Transverse colon (tissue), 4 donors: ENCODE data around the gene RUNX1. TPM values are rescaled to one million over a fixed set of nuclear protein-coding genes. Genes with fewer than 3 reads are reported as not detected.

ENCODE experiments used
- DNase-seq: peaks from one replicate; pipeline ENCODE4 v3.0.0-alpha.2; 2019
- H3K27ac ChIP-seq, 4 donors: fragments of 200-600 bp; sonication (generic); 2 replicates each; pipeline ENCODE4 v1.5.1; 2016 to 2018; ENCODE audit warnings: inconsistent platforms in 4 of 4
- H3K27me3 ChIP-seq: fragments of 200-600 bp; sonication (generic); 2 replicates; pipeline ENCODE4 v1.5.1; 2017; ENCODE audit warnings: inconsistent platforms
- H3K36me3 ChIP-seq, 4 donors: fragments of 200-600 bp; sonication (generic); 2 replicates each; pipeline ENCODE4 v1.5.1; 2017 to 2019; ENCODE audit warnings: inconsistent platforms in 4 of 4
- H3K4me1 ChIP-seq, 4 donors: fragments of 200-600 bp; sonication (generic); 2 replicates each; pipeline ENCODE4 v1.5.1; 2017 to 2020; ENCODE audit warnings: inconsistent platforms in 4 of 4
- H3K4me3 ChIP-seq, 4 donors: fragments of 200-600 bp; sonication (generic); 1 replicate in 1 of 4; 2 replicates in 3 of 4; pipeline versions ENCODE4 v1.5.1 to v1.6.1; 2017 to 2019; ENCODE audit warnings: inconsistent platforms in 4 of 4
- H3K9me3 ChIP-seq, 2 donors: fragments of 200-600 bp; sonication (generic); 2 replicates each; pipeline ENCODE4 v1.5.1; 2017 to 2019; ENCODE audit warnings: inconsistent platforms in 2 of 2
- CTCF ChIP-seq, 5 experiments: fragments of 200-600 bp in 3 of 5; fragments of 450-650 bp in 2 of 5; sonication (generic) in 3 of 5; IDR thresholded peaks; 1 replicate in 2 of 5; 2 replicates in 3 of 5; pipeline ENCODE4 v1.5.1; 2016 to 2017; ENCODE audit warnings: antibody characterized with exemption in 5 of 5, inconsistent platforms in 3 of 5, mild to moderate bottlenecking in 2 of 5, moderate library complexity in 1 of 5
- EP300 ChIP-seq: sonication (generic); formaldehyde crosslinking; IDR thresholded peaks from one replicate; pipeline ENCODE4 v1.6.1; 2017; ENCODE audit warnings: antibody characterized with exemption, low read depth
- POLR2A ChIP-seq: fragments of 450-650 bp; IDR thresholded peaks from one replicate; pipeline ENCODE4 v1.6.1; 2016; ENCODE audit warnings: antibody characterized with exemption, mild to moderate bottlenecking, moderate library complexity
- POLR2AphosphoS5 ChIP-seq, 3 donors: sonication (generic); formaldehyde crosslinking; IDR thresholded peaks; one replicate each; pipeline ENCODE4 v1.6.1; 2016; ENCODE audit warnings: antibody characterized with exemption in 3 of 3
- WGBS, 2 donors: methylation state at CpG; one replicate each; pipeline ENCODE4 v1.1.5; 2018; ENCODE audit warnings: low coverage in 1 of 2; 5-methylcytosine and 5-hydroxymethylcytosine counted together
- in situ Hi-C, 4 donors: fragments of 200-750 bp; cut with MboI; loops; one replicate each; pipeline versions ENCODE4 v1.15.0 to v1.15.1; 2017; ENCODE audit warnings: low sequenced_read_pairs in 3 of 4, low pct_ligation_motif_present in 1 of 4, low pct_unique_long_range_greater_than_20kb in 1 of 4
- intact Hi-C: fragments of 100-400 bp; cut with DNase I; formaldehyde crosslinking; loops from one replicate; pipeline ENCODE4 v1.15.1; 2023; ENCODE audit warnings: low total_unique reads
- total RNA-seq, 4 donors: library from RNA; depleted of rRNA; stranded (reverse); fragments of >200 nt; gene quantifications; one replicate each; pipeline ENCODE4 v1.1.0, GENCODE V29; 2016

Gene RUNX1
- total RNA-seq, 4 donors from 2014 or later: 8.3 to 60.1 (median 34.7) TPM

GRCh38 chr21:34821717-34822116 lies 227.4 kb downstream of the RUNX1 start:
- DNase-seq: no peak
- intact Hi-C loops: no loop called here
- TF ChIP-seq POLR2AphosphoS5 (IDR thresholded peaks at IDR 0.05) (no peak), POLR2A (no peak), CTCF (IDR thresholded peaks at IDR 0.05) (no peak), EP300 (no peak)
- H3K27me3 ChIP-seq: no peaks in the 10 kb centered on the region
- no peaks in the 10 kb centered on the region for H3K9me3 ChIP-seq
- peaks cover 0 to under 1% (median 0%) of the 10 kb centered on the region in 4 donors for H3K36me3 ChIP-seq
- in situ Hi-C loops: no loop called here
- no peak overlapping the region for H3K4me3 ChIP-seq
- 87 to 90% methylated on average over 6 to 7 of the region's 7 CpGs for whole genome bisulfite sequencing, 2 donors
- peaks cover 0 to 30% (median 20%) of the 10 kb centered on the region in 4 donors for H3K4me1 ChIP-seq
- peak overlapping the region in 1 of 4 donors; percentile 19 for H3K27ac ChIP-seq

- WGBS, 2 donors: 40 to 87% methylated on average over 1 to 9 of the region's 9 CpGs
- Histone ChIP-seq H3K27me3 (no peaks in the 10 kb centered on the region), H3K4me1 (peaks cover 0 to 30% (median 20%) of the 10 kb centered on the region in 4 donors), H3K9me3 (no peaks in the 10 kb centered on the region), H3K4me3 (no peak overlapping the region), H3K36me3 (no peaks in the 10 kb centered on the region), H3K27ac (no peak overlapping the region)
- TF ChIP-seq CTCF (IDR thresholded peaks at IDR 0.05): no peak
- TF ChIP-seq POLR2A: no peak
- TF ChIP-seq EP300: no peak
- TF ChIP-seq POLR2AphosphoS5 (IDR thresholded peaks at IDR 0.05): no peak
- in situ Hi-C loops (no loop called here), intact Hi-C loops (no loop called here)
- no peak for DNase-seq
These were observed 229.1 kb downstream of the RUNX1 start for GRCh38 chr21:34820051-34820450.

- intact Hi-C loops: no loop called here
- in situ Hi-C loops: no loop called here
- DNase-seq: no peak
- Histone ChIP-seq H3K27ac (no peak overlapping the region), H3K9me3 (no peaks in the 10 kb centered on the region), H3K4me3 (no peak overlapping the region), H3K36me3 (no peaks in the 10 kb centered on the region), H3K27me3 (no peaks in the 10 kb centered on the region), H3K4me1 (peaks cover 0 to 30% (median 20%) of the 10 kb centered on the region in 4 donors)
- no peak for TF ChIP-seq CTCF (IDR thresholded peaks at IDR 0.05)
- no peak for TF ChIP-seq POLR2A
- WGBS, 2 donors: 69 to 89% methylated on average over 7 to 15 of the region's 15 CpGs
These were observed 229.6 kb downstream of the RUNX1 start for GRCh38 chr21:34819357-34819999.

- WGBS, 2 donors: 40 to 61% methylated on average over 2 to 8 of the region's 8 CpGs
- TF ChIP-seq POLR2AphosphoS5 (IDR thresholded peaks at IDR 0.05) (no peak), POLR2A (no peak), EP300 (no peak), CTCF (IDR thresholded peaks at IDR 0.05) (no peak)
- in situ Hi-C loops (no loop called here), intact Hi-C loops (no loop called here)
- DNase-seq: no peak
- H3K27me3 ChIP-seq: no peaks in the 10 kb centered on the region
- H3K4me3 ChIP-seq: no peak overlapping the region
- no peaks in the 10 kb centered on the region for H3K9me3 ChIP-seq
- peak overlapping the region in 1 of 4 donors; percentile 21 for H3K27ac ChIP-seq
- H3K36me3 ChIP-seq: no peaks in the 10 kb centered on the region
- peaks cover 0 to 30% (median 20%) of the 10 kb centered on the region in 4 donors for H3K4me1 ChIP-seq
These were observed 230.4 kb downstream of the RUNX1 start for GRCh38 chr21:34818662-34819158.
